Uterus (tissue), 4 donors: Measurements from ENCODE around the gene UBQLN3. TPM values are rescaled to one million over a fixed set of nuclear protein-coding genes. Genes with fewer than 3 reads are reported as not detected.

Experiments used
- DNase-seq, 2 donors: peaks; one replicate each; pipeline ENCODE4 v3.0.0-alpha.2; 2019 to 2020
- H3K27ac ChIP-seq, 2 donors: fragments of 200-600 bp; sonication (generic); 1 replicate in 1 of 2; 2 replicates in 1 of 2; pipeline ENCODE4 v1.5.1; 2016 to 2018
- H3K27me3 ChIP-seq, 2 donors: fragments of 200-600 bp; sonication (generic); one replicate each; pipeline ENCODE4 v1.5.1; 2018 to 2019; ENCODE audit warnings: control low read depth in 1 of 2
- H3K36me3 ChIP-seq, 2 donors: fragments of 200-600 bp; sonication (generic); one replicate each; pipeline ENCODE4 v1.5.1; 2019; ENCODE audit warnings: control low read depth in 1 of 2
- H3K4me1 ChIP-seq, 2 donors: fragments of 200-600 bp; sonication (generic); one replicate each; pipeline ENCODE4 v1.5.1; 2018 to 2019; ENCODE audit warnings: control low read depth in 1 of 2
- H3K4me3 ChIP-seq, 2 donors: fragments of 200-600 bp; sonication (generic); 1 replicate in 1 of 2; 2 replicates in 1 of 2; pipeline ENCODE4 v1.5.1; 2018 to 2019; ENCODE audit warnings: mild to moderate bottlenecking in 1 of 2
- H3K9me3 ChIP-seq, 2 donors: fragments of 200-600 bp; sonication (generic); one replicate each; pipeline ENCODE4 v1.5.1; 2019; ENCODE audit warnings: control low read depth in 1 of 2
- POLR2A ChIP-seq, 2 donors: fragments of 450-650 bp; IDR thresholded peaks; one replicate each; pipeline ENCODE4 v1.6.1; 2016; ENCODE audit warnings: antibody characterized with exemption in 2 of 2, mild to moderate bottlenecking in 1 of 2, moderate library complexity in 1 of 2
- intact Hi-C: fragments of 100-400 bp; cut with DNase I; formaldehyde crosslinking; loops from one replicate; pipeline ENCODE4 v1.15.1; 2023; ENCODE audit warnings: low total_unique reads
- total RNA-seq, 4 donors: library from RNA; depleted of rRNA in 3 of 4; stranded (reverse); fragments of >200 nt in 3 of 4; gene quantifications; one replicate each; pipeline versions ENCODE4 v1.1.0 to v1.2.4, GENCODE V29; 2014 to 2023
- TF ChIP-seq, protein P1 (sequence below), 4 experiments: fragments of 200-600 bp in 2 of 4; fragments of 450-650 bp in 2 of 4; sonication (generic) in 2 of 4; IDR thresholded peaks; one replicate each; pipeline ENCODE4 v1.5.1; 2016 to 2019; ENCODE audit warnings: antibody characterized with exemption in 4 of 4, mild to moderate bottlenecking in 2 of 4, moderate library complexity in 1 of 4
- donor health status: DM: yes; HTN: yes; CAD: no.

The UBQLN3 gene
- total RNA-seq, 4 donors from 2014 or later: 0.29 to 2.2 (median 1.4) TPM

DNA sequence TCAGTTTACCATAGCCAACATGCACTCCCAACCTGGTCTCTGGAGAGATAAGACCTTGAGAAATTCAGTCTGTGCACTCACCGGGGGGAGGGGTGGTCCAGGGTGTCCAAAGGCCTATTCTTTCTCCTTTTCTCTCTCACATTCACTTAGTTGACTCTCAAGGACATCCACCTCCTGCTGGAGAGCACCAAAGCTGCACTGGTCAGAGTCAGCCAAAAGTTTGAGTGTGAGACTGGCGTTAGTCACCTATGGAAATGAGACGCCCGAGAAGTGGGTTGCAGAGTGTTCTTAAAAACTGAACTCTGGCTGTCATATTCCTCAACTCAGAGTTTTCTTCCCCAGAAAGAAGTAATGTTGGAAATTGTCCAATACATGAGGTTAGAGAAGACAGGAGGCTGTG, 11.8 kb upstream of the UBQLN3 start:
- DNase-seq: no peak
- no peak for TF ChIP-seq POLR2A (IDR thresholded peaks at IDR 0.05)
- Histone ChIP-seq H3K27ac (no peak overlapping the region), H3K9me3 (no peaks in the 10 kb centered on the region), H3K4me1 (no peaks in the 10 kb centered on the region), H3K36me3 (no peaks in the 10 kb centered on the region), H3K4me3 (no peak overlapping the region), H3K27me3 (no peaks in the 10 kb centered on the region)
- intact Hi-C loops: no loop called here

DNA sequence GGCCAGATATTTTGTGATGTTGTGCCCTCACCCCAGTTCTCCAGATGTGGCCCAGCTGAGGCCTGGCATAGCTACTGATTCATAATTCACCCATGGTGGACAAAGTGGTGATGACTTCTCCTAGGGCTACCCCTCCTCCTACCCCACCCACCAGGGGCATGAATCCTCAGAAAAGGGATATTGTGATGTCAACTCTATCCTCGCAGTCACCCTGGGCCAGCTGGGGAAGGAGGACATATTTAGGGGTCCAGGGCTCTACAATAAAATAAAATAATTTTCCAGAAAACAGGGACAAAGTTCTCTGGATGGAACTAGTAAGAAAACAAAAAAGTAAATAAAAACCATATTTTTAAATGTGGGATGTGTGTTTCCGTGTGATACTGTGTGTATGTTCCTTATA, 6.8 kb upstream of the UBQLN3 start, which contains the start of gene UBQLNL:
UBQLNL (minus strand) TSS at position 101 of the 400 bp plus-strand sequence. CDS start 258 bp downstream, outside the sequence.
- no peaks in the 10 kb centered on the region for H3K9me3 ChIP-seq
- H3K4me1 ChIP-seq: no peaks in the 10 kb centered on the region
- no peaks in the 10 kb centered on the region for H3K27me3 ChIP-seq
- no peak within 1 kb of the TSS for H3K27ac ChIP-seq
- TF ChIP-seq POLR2A (IDR thresholded peaks at IDR 0.05): no peak
- TF ChIP-seq, protein P1, sequence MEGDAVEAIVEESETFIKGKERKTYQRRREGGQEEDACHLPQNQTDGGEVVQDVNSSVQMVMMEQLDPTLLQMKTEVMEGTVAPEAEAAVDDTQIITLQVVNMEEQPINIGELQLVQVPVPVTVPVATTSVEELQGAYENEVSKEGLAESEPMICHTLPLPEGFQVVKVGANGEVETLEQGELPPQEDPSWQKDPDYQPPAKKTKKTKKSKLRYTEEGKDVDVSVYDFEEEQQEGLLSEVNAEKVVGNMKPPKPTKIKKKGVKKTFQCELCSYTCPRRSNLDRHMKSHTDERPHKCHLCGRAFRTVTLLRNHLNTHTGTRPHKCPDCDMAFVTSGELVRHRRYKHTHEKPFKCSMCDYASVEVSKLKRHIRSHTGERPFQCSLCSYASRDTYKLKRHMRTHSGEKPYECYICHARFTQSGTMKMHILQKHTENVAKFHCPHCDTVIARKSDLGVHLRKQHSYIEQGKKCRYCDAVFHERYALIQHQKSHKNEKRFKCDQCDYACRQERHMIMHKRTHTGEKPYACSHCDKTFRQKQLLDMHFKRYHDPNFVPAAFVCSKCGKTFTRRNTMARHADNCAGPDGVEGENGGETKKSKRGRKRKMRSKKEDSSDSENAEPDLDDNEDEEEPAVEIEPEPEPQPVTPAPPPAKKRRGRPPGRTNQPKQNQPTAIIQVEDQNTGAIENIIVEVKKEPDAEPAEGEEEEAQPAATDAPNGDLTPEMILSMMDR (IDR thresholded peaks at IDR 0.05): no peak
- no peaks in the 10 kb centered on the region for H3K36me3 ChIP-seq
- H3K4me3 ChIP-seq: no peak within 1 kb of the TSS
- intact Hi-C loops: no loop called here
- no peak for DNase-seq

GRCh38 chr11:5514841-5515240, 5.1 kb upstream of the UBQLN3 start:
- TF ChIP-seq POLR2A (IDR thresholded peaks at IDR 0.05): no peak
- TF ChIP-seq, protein P1 (IDR thresholded peaks at IDR 0.05): no peak
- no peaks in the 10 kb centered on the region for H3K4me1 ChIP-seq
- intact Hi-C loops: no loop called here
- H3K27me3 ChIP-seq: no peaks in the 10 kb centered on the region
- H3K27ac ChIP-seq: no peak overlapping the region
- DNase-seq: no peak
- no peak overlapping the region for H3K4me3 ChIP-seq
- no peaks in the 10 kb centered on the region for H3K36me3 ChIP-seq
- H3K9me3 ChIP-seq: no peaks in the 10 kb centered on the region

GRCh38 chr11:5508605-5509004, 1.2 kb downstream of the UBQLN3 start:
- Histone ChIP-seq H3K9me3 (no peaks in the 10 kb centered on the region), H3K36me3 (no peaks in the 10 kb centered on the region), H3K4me3 (no peak overlapping the region), H3K4me1 (no peaks in the 10 kb centered on the region), H3K27ac (no peak overlapping the region), H3K27me3 (no peaks in the 10 kb centered on the region)
- TF ChIP-seq, protein P1 (IDR thresholded peaks at IDR 0.05): no peak
- no peak for TF ChIP-seq POLR2A (IDR thresholded peaks at IDR 0.05)
- intact Hi-C loops: no loop called here
- no peak for DNase-seq

GRCh38 chr11:5507933-5508305, 1.8 kb downstream of the UBQLN3 start:
- H3K9me3 ChIP-seq: no peaks in the 10 kb centered on the region
- no peak for TF ChIP-seq POLR2A (IDR thresholded peaks at IDR 0.05)
- TF ChIP-seq, protein P1 (IDR thresholded peaks at IDR 0.05): no peak
- no peaks in the 10 kb centered on the region for H3K27me3 ChIP-seq
- H3K4me3 ChIP-seq: no peak overlapping the region
- no peaks in the 10 kb centered on the region for H3K4me1 ChIP-seq
- no peak overlapping the region for H3K27ac ChIP-seq
- intact Hi-C loops: no loop called here
- no peak for DNase-seq
- H3K36me3 ChIP-seq: no peaks in the 10 kb centered on the region
